Activated B cell treated with CpG ODN at 0.5 μM for 24 hours (primary cell): Measurements from ENCODE around the gene SERTAD4. TPM values are rescaled to one million over a fixed set of nuclear protein-coding genes. Genes with fewer than 3 reads are reported as not detected.

Source experiments
- ATAC-seq: fragments of 200-7000 bp; cut with Tn5 transposase; one replicate; pipeline ENCODE4 v1.10.0; 2021; ENCODE audit warnings: low read depth, mild to moderate bottlenecking, moderate library complexity
- CTCF ChIA-PET: fragments of 350-600 bp; sonication (Branson Sonifier 250); formaldehyde crosslinking; loops from one replicate; lab custom pipeline; 2021; ENCODE audit warnings: antibody characterized with exemption; lab: Charles Lee
- POLR2A ChIA-PET: fragments of 350-600 bp; sonication (Branson Sonifier 250); formaldehyde crosslinking; loops from one replicate; lab custom pipeline; 2021; ENCODE audit warnings: antibody characterized with exemption; lab: Charles Lee
- DNase-seq: peaks from one replicate; pipeline ENCODE4 v3.0.0; 2022
- H3K27ac Mint-ChIP-seq: one replicate; pipeline ENCODE4 v1.8.0; 2020; ENCODE audit warnings: mixed read lengths
- H3K27me3 Mint-ChIP-seq: one replicate; pipeline ENCODE4 v1.8.0; 2021; ENCODE audit warnings: mixed read lengths
- H3K36me3 Mint-ChIP-seq: one replicate; pipeline ENCODE4 v1.8.0; 2021; ENCODE audit warnings: low read depth, mixed read lengths
- H3K4me1 Mint-ChIP-seq: one replicate; pipeline ENCODE4 v1.8.0; 2021; ENCODE audit warnings: mixed read lengths
- H3K4me3 Mint-ChIP-seq: one replicate; pipeline ENCODE4 v1.8.0; 2020; ENCODE audit warnings: mild to moderate bottlenecking, mixed read lengths
- H3K9me3 Mint-ChIP-seq: one replicate; pipeline ENCODE4 v1.8.0; 2020; ENCODE audit warnings: mixed read lengths
- CTCF ChIP-seq: fragments of 200-600 bp; IDR thresholded peaks from one replicate; pipeline ENCODE4 v1.8.0; 2022; ENCODE audit warnings: antibody characterized with exemption, mild to moderate bottlenecking
- intact Hi-C: fragments of 100-400 bp; cut with micrococcal nuclease; formaldehyde crosslinking; loops from one replicate; pipeline ENCODE4 v1.15.1; 2024
- total RNA-seq: library from RNA; stranded (reverse); gene quantifications from 2 replicates; pipeline ENCODE4 v1.2.3, GENCODE V29; 2022

SERTAD4 gene
- total RNA-seq, 1 donor from 2014 or later, result not detected

GRCh38 chr1:210260096-210260495, 27.5 kb downstream of the SERTAD4 start:
- ATAC-seq (no peak), DNase-seq (no peak)
- Mint-ChIP-seq H3K36me3 (no peaks in the 10 kb centered on the region), H3K27me3 (peaks cover 16% of the 10 kb centered on the region), H3K9me3 (no peaks in the 10 kb centered on the region), H3K4me3 (no peak overlapping the region), H3K4me1 (no peaks in the 10 kb centered on the region), H3K27ac (no peak overlapping the region)
- ChIA-PET POLR2A (no interaction called here), CTCF (no interaction called here)
- intact Hi-C loops, result no loop called here
- no peak for TF ChIP-seq CTCF

- no peak overlapping the region for H3K27ac Mint-ChIP-seq
- ChIA-PET CTCF (no interaction called here), POLR2A (no interaction called here)
- no peak overlapping the region for H3K4me3 Mint-ChIP-seq
- no peaks in the 10 kb centered on the region for H3K36me3 Mint-ChIP-seq
- H3K27me3 Mint-ChIP-seq, result peaks cover 12% of the 10 kb centered on the region
- H3K4me1 Mint-ChIP-seq, result no peaks in the 10 kb centered on the region
- intact Hi-C loops, result no loop called here
- ATAC-seq (no peak), DNase-seq (no peak)
- no peak for TF ChIP-seq CTCF
- H3K9me3 Mint-ChIP-seq, result no peaks in the 10 kb centered on the region
Measured at GRCh38 chr1:210262167-210262896, 29.7 kb downstream of the SERTAD4 start.

- H3K4me1 Mint-ChIP-seq, result no peaks in the 10 kb centered on the region
- ChIA-PET POLR2A (no interaction called here), CTCF (no interaction called here)
- H3K27me3 Mint-ChIP-seq, result peaks cover 12% of the 10 kb centered on the region
- H3K9me3 Mint-ChIP-seq, result no peaks in the 10 kb centered on the region
- intact Hi-C loops, result no loop called here
- no peak for TF ChIP-seq CTCF
- DNase-seq (no peak), ATAC-seq (no peak)
- H3K36me3 Mint-ChIP-seq, result no peaks in the 10 kb centered on the region
- no peak overlapping the region for H3K27ac Mint-ChIP-seq
- no peak overlapping the region for H3K4me3 Mint-ChIP-seq
Measured at GRCh38 chr1:210262897-210263272, 30.3 kb downstream of the SERTAD4 start.

- CTCF ChIA-PET, result no interaction called here
Measured at GRCh38 chr1:210263963-210264362, 31.4 kb downstream of the SERTAD4 start.

More at GRCh38 chr1:210263963-210264362, 31.4 kb downstream of the SERTAD4 start:
- POLR2A ChIA-PET, result no interaction called here
- Mint-ChIP-seq H3K4me1 (no peaks in the 10 kb centered on the region), H3K36me3 (no peaks in the 10 kb centered on the region), H3K4me3 (no peak overlapping the region), H3K9me3 (no peaks in the 10 kb centered on the region), H3K27me3 (peaks cover 15% of the 10 kb centered on the region), H3K27ac (no peak overlapping the region)
- intact Hi-C loops, result no loop called here
- no peak for DNase-seq
- no peak for ATAC-seq
- TF ChIP-seq CTCF, result no peak
